Calu3 (cell line): ENCODE results near the gene TEC. TPM values are rescaled to one million over a fixed set of nuclear protein-coding genes. Genes with fewer than 3 reads are reported as not detected.
"Not testable (repeated sequence)": the region's sequence is repeated elsewhere in the genome, so short reads cannot be mapped to it uniquely, and the experiment has no call there.

Source experiments
- BruUV-seq: library from RNA; stranded (reverse); fragments of 400-500 nt; replicated peaks from 2 replicates; lab custom pipeline; 2021; lab: Mats Ljungman, UMichigan
- CTCF ChIA-PET: fragments of 300-600 bp; sonication (Branson Sonifier 250); formaldehyde crosslinking; loops from one replicate; lab custom pipeline; 2022; ENCODE audit warnings: antibody characterized with exemption; lab: Charles Lee
- DNase-seq: peaks from one replicate; pipeline ENCODE4 v3.0.0; 2022
- H3K27ac Mint-ChIP-seq: one replicate; pipeline ENCODE4 v1.8.0; 2022; ENCODE audit warnings: mixed read lengths; ENCODE audit not compliant: unreplicated experiment
- H3K27me3 Mint-ChIP-seq: one replicate; pipeline ENCODE4 v1.8.0; 2022; ENCODE audit warnings: mixed read lengths; ENCODE audit not compliant: unreplicated experiment
- H3K36me3 Mint-ChIP-seq: one replicate; pipeline ENCODE4 v1.8.0; 2022; ENCODE audit warnings: mild to moderate bottlenecking, moderate library complexity, mixed read lengths; ENCODE audit not compliant: insufficient read depth, unreplicated experiment
- H3K4me1 Mint-ChIP-seq: one replicate; pipeline ENCODE4 v1.8.0; 2022; ENCODE audit warnings: mild to moderate bottlenecking, low read depth, mixed read lengths; ENCODE audit not compliant: unreplicated experiment
- H3K4me3 Mint-ChIP-seq: one replicate; pipeline ENCODE4 v1.8.0; 2022; ENCODE audit warnings: mild to moderate bottlenecking, low read depth, moderate library complexity, mixed read lengths; ENCODE audit not compliant: unreplicated experiment
- H3K9me3 Mint-ChIP-seq: one replicate; pipeline ENCODE4 v1.8.0; 2022; ENCODE audit warnings: low read depth, mixed read lengths; ENCODE audit not compliant: unreplicated experiment
- CTCF ChIP-seq: fragments of 200-600 bp; IDR thresholded peaks from one replicate; pipeline ENCODE4 v1.8.0; 2022; ENCODE audit warnings: antibody characterized with exemption; ENCODE audit not compliant: unreplicated experiment
- intact Hi-C: fragments of 100-400 bp; cut with micrococcal nuclease; formaldehyde crosslinking; loops from one replicate; pipeline ENCODE4 v1.10.0; 2022; ENCODE audit not compliant: unreplicated experiment
- total RNA-seq: library from RNA; stranded (reverse); gene quantifications from 2 replicates; pipeline ENCODE4 v1.2.3, GENCODE V29; 2022

The TEC gene
- total RNA-seq, 1 experiment from 2014 or later, result 3.2 TPM

GRCh38 chr4:48187813-48188212, 81.8 kb downstream of the TEC start:
- no peaks in the 10 kb centered on the region for H3K36me3 Mint-ChIP-seq
- no peak overlapping the region for H3K4me3 Mint-ChIP-seq
- DNase-seq, result no peak
- no peaks in the 10 kb centered on the region for H3K4me1 Mint-ChIP-seq
- CTCF ChIA-PET, result no interaction called here
- no peak overlapping the region for H3K27ac Mint-ChIP-seq
- no peak for TF ChIP-seq CTCF
- H3K9me3 Mint-ChIP-seq, result no peaks in the 10 kb centered on the region
- H3K27me3 Mint-ChIP-seq, result no peaks in the 10 kb centered on the region
- no TSS peak for BruUV-seq
- intact Hi-C loops, result no loop called here

- H3K36me3 Mint-ChIP-seq, H3K4me3 Mint-ChIP-seq, intact Hi-C loops, CTCF ChIA-PET, H3K4me1 Mint-ChIP-seq, H3K9me3 Mint-ChIP-seq, DNase-seq, H3K27ac Mint-ChIP-seq, H3K27me3 Mint-ChIP-seq, BruUV-seq: not testable (repeated sequence)
Observed at GRCh38 chr4:48187066-48187465, 82.6 kb downstream of the TEC start.

DNA sequence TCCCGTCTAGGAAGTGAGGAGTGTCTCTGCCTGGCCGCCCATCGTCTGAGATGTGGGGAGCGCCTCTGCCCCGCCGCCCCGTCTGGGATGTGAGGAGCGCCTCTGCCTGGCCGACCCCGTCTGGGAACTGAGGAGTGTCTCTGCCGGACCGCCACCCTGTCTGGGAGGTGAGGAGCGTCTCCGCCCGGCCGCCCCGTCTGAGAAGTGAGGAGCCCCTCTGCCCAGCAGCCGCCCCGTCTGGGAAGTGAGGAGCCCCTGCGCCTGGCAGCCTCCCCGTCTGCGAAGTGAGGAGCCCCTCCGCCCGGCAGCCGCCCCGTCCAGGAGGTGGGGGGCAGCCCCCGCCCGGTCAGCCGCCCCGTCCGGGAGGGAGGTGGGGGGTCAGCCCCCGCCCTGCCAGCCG, 83.2 kb downstream of the TEC start:
- H3K36me3 Mint-ChIP-seq, H3K4me3 Mint-ChIP-seq, H3K9me3 Mint-ChIP-seq, CTCF ChIA-PET, H3K27me3 Mint-ChIP-seq, BruUV-seq, DNase-seq, H3K4me1 Mint-ChIP-seq, H3K27ac Mint-ChIP-seq, intact Hi-C loops: not testable (repeated sequence)

- CTCF ChIA-PET, result no interaction called here
- no peak for TF ChIP-seq CTCF
- no peak for DNase-seq
- intact Hi-C loops, result no loop called here
- H3K36me3 Mint-ChIP-seq, result no peaks in the 10 kb centered on the region
- no peaks in the 10 kb centered on the region for H3K4me1 Mint-ChIP-seq
- H3K27me3 Mint-ChIP-seq, result no peaks in the 10 kb centered on the region
- no peak overlapping the region for H3K4me3 Mint-ChIP-seq
- no peaks in the 10 kb centered on the region for H3K9me3 Mint-ChIP-seq
- H3K27ac Mint-ChIP-seq, result no peak overlapping the region
- no TSS peak for BruUV-seq
Observed at GRCh38 chr4:48184882-48185281, 84.8 kb downstream of the TEC start.

- Mint-ChIP-seq H3K27me3 (no peaks in the 10 kb centered on the region), H3K9me3 (no peaks in the 10 kb centered on the region), H3K4me1 (no peaks in the 10 kb centered on the region), H3K4me3 (no peak overlapping the region), H3K36me3 (no peaks in the 10 kb centered on the region), H3K27ac (no peak overlapping the region)
- no peak for TF ChIP-seq CTCF
- no TSS peak for BruUV-seq
- CTCF ChIA-PET, result no interaction called here
- DNase-seq, result no peak
- intact Hi-C loops, result no loop called here
Observed at GRCh38 chr4:48180234-48180633, 89.4 kb downstream of the TEC start.
